AG09309 (cell line): ENCODE measurements around the gene IRF7.

Source experiments
- DNase-seq: peaks from one replicate; pipeline ENCODE4 v3.0.0-alpha.2; 2010; ENCODE audit warnings: low read depth
- H3K4me3 ChIP-seq: 2 replicates; pipeline ENCODE4 v1.5.1; 2011; ENCODE audit warnings: mild to moderate bottlenecking, low read depth, low read length, moderate library complexity; ENCODE audit not compliant: control insufficient read depth
- CTCF ChIP-seq: IDR thresholded peaks from 2 replicates; pipeline ENCODE4 v1.5.1; 2011; ENCODE audit warnings: mild to moderate bottlenecking, low read depth, low read length, inconsistent platforms; ENCODE audit not compliant: insufficient read depth, control insufficient read depth; ENCODE audit errors: missing control alignments

The IRF7 gene

DNA sequence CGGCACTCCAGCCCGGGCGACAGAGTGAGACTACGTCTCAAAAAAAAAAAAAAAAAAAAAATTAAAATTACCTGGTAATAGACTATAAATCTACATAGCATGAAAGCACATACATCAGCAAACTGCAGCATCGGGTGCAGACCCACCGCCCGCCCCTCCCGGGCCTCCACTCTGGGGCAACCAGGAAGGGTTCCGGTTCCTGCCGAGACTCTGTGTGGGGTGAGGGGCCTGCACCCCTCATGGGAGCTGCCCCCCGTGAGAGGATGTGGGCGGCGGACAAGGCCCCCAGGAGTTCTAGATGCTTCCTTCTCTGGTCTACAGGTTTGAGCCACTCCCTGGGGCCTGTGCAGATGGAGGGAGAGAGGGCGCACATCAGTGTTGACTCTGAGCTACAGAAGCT lies 30.5 kb upstream of the IRF7 start:
- TF ChIP-seq CTCF, result no peak
- H3K4me3 ChIP-seq, result no peak overlapping the region
- DNase-seq, result no peak

DNA sequence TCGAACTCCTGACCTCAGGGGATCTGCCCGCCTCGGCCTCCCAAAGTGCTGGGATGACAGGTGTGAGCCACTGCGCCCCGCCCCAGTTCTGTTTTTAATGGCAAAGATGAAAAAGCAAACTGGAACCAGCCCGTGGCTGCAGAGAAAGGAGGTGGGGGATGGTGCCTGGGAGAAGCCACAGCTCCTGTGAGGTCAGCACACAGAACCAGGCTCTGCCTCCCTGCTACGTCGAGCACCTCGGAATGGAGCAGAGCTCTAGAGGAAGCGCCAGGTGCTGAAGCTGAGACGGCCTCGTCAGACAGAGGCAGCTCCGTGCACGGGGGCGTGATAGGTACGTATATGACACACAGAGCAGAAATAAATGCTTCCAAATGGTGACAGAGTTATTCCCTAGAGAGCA lies 29.8 kb upstream of the IRF7 start:
- no peak overlapping the region for H3K4me3 ChIP-seq
- no peak for TF ChIP-seq CTCF
- DNase-seq, result no peak

GRCh38 chr11:643849-644738 lies 28.3 kb upstream of the IRF7 start:
- H3K4me3 ChIP-seq, result no peak overlapping the region
- DNase-seq, result no peak
- TF ChIP-seq CTCF, result no peak

DNA sequence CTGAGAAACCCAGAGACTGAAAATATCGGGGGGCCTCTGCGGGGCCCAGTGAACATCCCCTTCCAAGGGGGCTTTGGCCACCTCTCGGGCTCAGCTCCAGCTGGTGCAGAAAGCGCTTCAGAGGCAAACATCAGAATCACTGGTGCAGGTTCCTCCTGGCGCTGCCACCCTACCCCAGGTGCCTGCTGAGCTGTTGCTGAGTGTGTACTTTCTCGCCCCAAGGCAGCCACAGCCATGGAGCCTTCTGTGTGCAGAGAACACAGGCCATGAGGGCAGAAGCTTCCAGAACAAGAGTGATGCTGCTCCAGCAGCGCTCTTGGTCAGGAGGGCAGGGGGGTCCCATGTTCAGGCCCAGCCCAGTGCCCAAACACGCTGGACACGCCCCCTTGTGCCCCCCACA lies 27.6 kb upstream of the IRF7 start:
- no peak for TF ChIP-seq CTCF
- no peak for DNase-seq
- H3K4me3 ChIP-seq, result no peak overlapping the region

- no peak for TF ChIP-seq CTCF
- no peak for DNase-seq
- H3K4me3 ChIP-seq, result no peak overlapping the region
These were observed 26.1 kb upstream of the IRF7 start for GRCh38 chr11:641806-642370.

DNA sequence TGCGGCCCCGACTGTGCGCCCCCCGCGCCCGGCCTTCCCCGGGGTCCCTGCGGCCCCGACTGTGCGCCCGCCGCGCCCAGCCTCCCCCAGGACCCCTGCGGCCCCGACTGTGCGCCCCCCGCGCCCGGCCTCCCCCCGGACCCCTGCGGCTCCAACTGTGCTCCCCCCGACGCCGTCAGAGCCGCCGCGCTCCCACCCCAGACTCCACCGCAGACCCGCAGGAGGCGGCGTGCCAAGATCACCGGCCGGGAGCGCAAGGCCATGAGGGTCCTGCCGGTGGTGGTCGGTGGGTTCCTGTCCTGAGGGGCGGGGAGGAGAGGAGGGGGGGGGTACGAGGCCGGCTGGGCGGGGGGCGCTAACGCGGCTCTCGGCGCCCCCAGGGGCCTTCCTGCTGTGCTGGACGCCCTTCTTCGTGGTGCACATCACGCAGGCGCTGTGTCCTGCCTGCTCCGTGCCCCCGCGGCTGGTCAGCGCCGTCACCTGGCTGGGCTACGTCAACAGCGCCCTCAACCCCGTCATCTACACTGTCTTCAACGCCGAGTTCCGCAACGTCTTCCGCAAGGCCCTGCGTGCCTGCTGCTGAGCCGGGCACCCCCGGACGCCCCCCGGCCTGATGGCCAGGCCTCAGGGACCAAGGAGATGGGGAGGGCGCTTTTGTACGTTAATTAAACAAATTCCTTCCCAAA lies 24.4 kb upstream of the IRF7 start:
- TF ChIP-seq CTCF, result no peak
- no peak for DNase-seq
- no peak overlapping the region for H3K4me3 ChIP-seq
